Neural crest cell (in vitro differentiated cells): Measurements from ENCODE around the gene RBM26. TPM values are rescaled to one million over a fixed set of nuclear protein-coding genes. Genes with fewer than 3 reads are reported as not detected.
"Not testable (repeated sequence)": the region's sequence is repeated elsewhere in the genome, so short reads cannot be mapped to it uniquely, and the experiment has no call there.

ENCODE experiments used
- DNase-seq: peaks from one replicate; pipeline ENCODE4 v3.0.0; 2021; ENCODE audit warnings: low read depth, mixed read lengths, low spot score
- H3K27ac Mint-ChIP-seq: one replicate; pipeline ENCODE4 v1.8.0; 2021; ENCODE audit warnings: mild to moderate bottlenecking, mixed read lengths; ENCODE audit not compliant: unreplicated experiment
- H3K27me3 Mint-ChIP-seq: 2 replicates; pipeline ENCODE4 v1.8.0; 2021; ENCODE audit warnings: low read depth, mild to moderate bottlenecking, mixed read lengths
- H3K36me3 Mint-ChIP-seq: 2 replicates; pipeline ENCODE4 v1.8.0; 2021; ENCODE audit warnings: low read depth, mild to moderate bottlenecking, mixed read lengths
- H3K4me1 Mint-ChIP-seq: 2 replicates; pipeline ENCODE4 v1.8.0; 2021; ENCODE audit warnings: mixed read lengths
- H3K4me3 Mint-ChIP-seq: one replicate; pipeline ENCODE4 v1.8.0; 2021; ENCODE audit warnings: mild to moderate bottlenecking, mixed read lengths
- H3K9me3 Mint-ChIP-seq: 2 replicates; pipeline ENCODE4 v1.8.0; 2021; ENCODE audit warnings: mixed read lengths
- total RNA-seq: library from RNA; stranded (reverse); gene quantifications from 2 replicates; pipeline ENCODE4 v1.2.1, GENCODE V29; 2021
- TF ChIP-seq, protein P1 (sequence below): fragments of 200-600 bp; sonication (generic); conservative IDR thresholded peaks from 2 replicates; pipeline ENCODE4 v1.5.0; 2021; ENCODE audit warnings: antibody characterized with exemption, mild to moderate bottlenecking

Gene RBM26
- total RNA-seq, 1 donor from 2014 or later = 78.1 TPM

DNA sequence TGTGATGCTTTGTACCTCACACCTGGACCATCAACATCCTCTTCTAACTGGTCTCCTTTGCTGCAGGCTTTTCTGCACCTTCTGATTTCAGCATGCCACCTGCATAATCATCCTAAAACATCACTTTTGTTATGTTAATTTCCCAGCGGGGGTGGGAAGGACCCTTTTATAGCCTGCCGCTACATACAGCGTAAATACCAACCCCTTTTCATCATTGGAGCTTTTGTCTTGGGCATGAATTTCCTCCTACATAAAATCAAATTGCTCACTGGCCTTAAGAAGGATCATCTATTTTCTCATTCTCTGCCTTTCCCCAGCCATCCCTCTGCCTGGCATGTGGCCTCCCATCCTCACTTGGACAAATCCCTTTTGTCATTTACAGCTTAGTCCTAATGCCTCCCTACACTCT is 124.7 kb downstream of the RBM26 start:
- no peak for DNase-seq
- H3K27ac Mint-ChIP-seq = no peak overlapping the region
- no peaks in the 10 kb centered on the region for H3K36me3 Mint-ChIP-seq
- H3K4me1 Mint-ChIP-seq = no peaks in the 10 kb centered on the region
- no peaks in the 10 kb centered on the region for H3K9me3 Mint-ChIP-seq
- H3K27me3 Mint-ChIP-seq = no peaks in the 10 kb centered on the region
- no peak overlapping the region for H3K4me3 Mint-ChIP-seq
- TF ChIP-seq, protein P1, sequence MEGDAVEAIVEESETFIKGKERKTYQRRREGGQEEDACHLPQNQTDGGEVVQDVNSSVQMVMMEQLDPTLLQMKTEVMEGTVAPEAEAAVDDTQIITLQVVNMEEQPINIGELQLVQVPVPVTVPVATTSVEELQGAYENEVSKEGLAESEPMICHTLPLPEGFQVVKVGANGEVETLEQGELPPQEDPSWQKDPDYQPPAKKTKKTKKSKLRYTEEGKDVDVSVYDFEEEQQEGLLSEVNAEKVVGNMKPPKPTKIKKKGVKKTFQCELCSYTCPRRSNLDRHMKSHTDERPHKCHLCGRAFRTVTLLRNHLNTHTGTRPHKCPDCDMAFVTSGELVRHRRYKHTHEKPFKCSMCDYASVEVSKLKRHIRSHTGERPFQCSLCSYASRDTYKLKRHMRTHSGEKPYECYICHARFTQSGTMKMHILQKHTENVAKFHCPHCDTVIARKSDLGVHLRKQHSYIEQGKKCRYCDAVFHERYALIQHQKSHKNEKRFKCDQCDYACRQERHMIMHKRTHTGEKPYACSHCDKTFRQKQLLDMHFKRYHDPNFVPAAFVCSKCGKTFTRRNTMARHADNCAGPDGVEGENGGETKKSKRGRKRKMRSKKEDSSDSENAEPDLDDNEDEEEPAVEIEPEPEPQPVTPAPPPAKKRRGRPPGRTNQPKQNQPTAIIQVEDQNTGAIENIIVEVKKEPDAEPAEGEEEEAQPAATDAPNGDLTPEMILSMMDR = no peak

DNA sequence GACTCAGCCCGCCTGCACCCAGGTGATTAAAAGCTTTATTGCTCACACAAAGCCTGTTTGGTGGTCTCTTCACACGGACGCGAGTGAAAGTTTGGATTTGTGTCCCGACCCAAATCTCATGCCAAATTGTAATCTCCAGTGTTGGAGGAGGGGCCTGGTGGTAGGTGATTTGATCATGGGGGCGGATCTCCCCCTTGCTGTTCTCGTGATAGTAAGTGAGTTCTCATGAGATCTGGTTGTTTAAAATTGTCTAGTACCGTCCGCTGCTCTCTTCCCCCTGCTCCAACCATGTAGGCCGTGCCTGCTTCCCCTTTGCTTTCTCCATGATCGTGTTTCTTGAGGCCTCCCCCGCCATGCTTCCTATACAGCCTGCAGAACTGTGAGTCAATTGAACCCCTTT is 126.3 kb downstream of the RBM26 start:
- H3K36me3 Mint-ChIP-seq, H3K9me3 Mint-ChIP-seq, H3K27me3 Mint-ChIP-seq, H3K27ac Mint-ChIP-seq, DNase-seq, H3K4me1 Mint-ChIP-seq, H3K4me3 Mint-ChIP-seq: not testable (repeated sequence)

DNA sequence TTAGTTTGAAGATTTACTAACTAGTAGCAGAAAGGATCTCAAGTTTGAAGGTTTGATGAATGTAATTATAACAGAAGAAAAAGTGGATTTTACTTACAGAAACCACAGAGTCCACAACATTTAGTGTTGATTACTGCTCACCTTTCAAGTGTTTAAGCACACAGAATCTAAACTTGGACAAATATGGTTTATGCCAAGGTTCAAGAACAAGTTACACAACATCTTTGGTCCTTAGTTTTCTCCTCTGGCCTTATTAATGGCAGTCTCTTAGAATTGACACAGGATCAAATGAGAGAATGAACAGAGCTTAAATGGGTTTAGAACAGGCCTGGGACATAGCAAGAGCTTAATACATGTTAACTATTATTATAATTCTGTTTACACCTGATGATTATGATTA is 133.0 kb downstream of the RBM26 start:
- no peak for DNase-seq
- H3K4me3 Mint-ChIP-seq = no peak overlapping the region
- TF ChIP-seq, protein P1 = no peak
- peaks cover 6% of the 10 kb centered on the region for H3K9me3 Mint-ChIP-seq
- H3K4me1 Mint-ChIP-seq = peaks cover 5% of the 10 kb centered on the region
- peaks cover under 1% of the 10 kb centered on the region for H3K36me3 Mint-ChIP-seq
- no peaks in the 10 kb centered on the region for H3K27me3 Mint-ChIP-seq
- H3K27ac Mint-ChIP-seq = no peak overlapping the region

DNA sequence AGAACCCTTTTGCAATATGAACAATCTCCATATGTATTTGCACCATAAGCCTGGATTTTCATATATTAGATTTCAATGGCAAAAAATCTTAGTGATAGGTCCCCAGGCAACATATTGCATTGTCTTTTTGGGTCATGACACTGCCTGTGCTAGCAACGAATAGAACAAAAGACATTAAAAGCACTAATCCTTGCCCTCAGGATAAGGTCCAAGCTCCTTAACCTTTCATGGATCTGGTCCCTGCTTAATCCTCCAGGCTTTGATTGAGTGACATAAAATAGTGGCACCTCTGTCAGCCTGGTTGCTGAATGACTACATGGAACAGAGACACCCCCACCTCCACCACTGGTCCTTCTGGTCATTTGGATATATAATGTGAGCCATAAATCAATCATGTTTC is 134.4 kb downstream of the RBM26 start:
- Mint-ChIP-seq H3K4me1 (peaks cover 5% of the 10 kb centered on the region), H3K27me3 (no peaks in the 10 kb centered on the region), H3K36me3 (peaks cover 2% of the 10 kb centered on the region), H3K27ac (no peak overlapping the region), H3K9me3 (peaks cover 8% of the 10 kb centered on the region), H3K4me3 (no peak overlapping the region)
- TF ChIP-seq, protein P1 = no peak
- no peak for DNase-seq

DNA sequence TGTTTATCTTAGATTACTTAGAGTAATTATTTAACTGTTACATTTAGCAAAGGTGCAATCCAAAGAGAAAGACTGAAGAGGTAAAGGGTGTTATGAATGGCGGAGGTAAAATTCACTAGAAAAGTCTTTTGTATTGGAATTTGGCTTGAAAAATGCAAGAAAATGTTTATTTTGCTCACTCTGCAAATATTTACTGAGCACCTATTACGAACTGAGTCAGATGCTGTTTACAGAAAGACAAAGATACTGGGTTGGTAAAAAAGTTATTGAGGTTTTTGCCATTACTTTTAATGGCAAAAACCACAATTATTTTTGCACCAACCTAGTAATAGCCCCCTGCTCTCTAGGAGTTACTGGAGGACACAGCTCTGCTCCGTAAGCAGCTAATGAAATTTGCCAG is 135.2 kb downstream of the RBM26 start:
- H3K9me3 Mint-ChIP-seq = peaks cover 8% of the 10 kb centered on the region
- H3K27me3 Mint-ChIP-seq = no peaks in the 10 kb centered on the region
- peaks cover 2% of the 10 kb centered on the region for H3K36me3 Mint-ChIP-seq
- TF ChIP-seq, protein P1 = no peak
- no peak for DNase-seq
- no peak overlapping the region for H3K4me3 Mint-ChIP-seq
- H3K27ac Mint-ChIP-seq = no peak overlapping the region
- H3K4me1 Mint-ChIP-seq = peaks cover 5% of the 10 kb centered on the region

Other genes starting within 250 kb of the RBM26 start
- gene NDFIP2, start 74.9 kb upstream of the RBM26 start, total RNA-seq = 21.2 and 22.7 TPM in 2 replicates